Measurements from ENCODE around the gene MUC4.

The MUC4 gene

GRCh38 chr3:195746346-195746745 is 65.4 kb downstream of the MUC4 start:
- Histone ChIP-seq H3K4me1 (ENCODE audit: insufficient read depth, low read length) (peaks cover 7% of the 10 kb centered on the region), H3K9ac (ENCODE audit: low read depth, low read length) (no peak overlapping the region), H3K4me3 (ENCODE audit: low read depth in 1 of 2, low read length in 2 of 2) (no peak overlapping the region), H3K36me3 (ENCODE audit: insufficient read depth, low read length) (no peaks in the 10 kb centered on the region), H3K79me2 (ENCODE audit: insufficient read depth, low read length) (no peaks in the 10 kb centered on the region), H3K4me2 (ENCODE audit: insufficient read depth, low read length) (no peak overlapping the region), H3K27ac (ENCODE audit: low read length) (no peak overlapping the region), H3K27me3 (ENCODE audit: insufficient read depth, low read length, poor library complexity) (no peaks in the 10 kb centered on the region), H3K9me3 (ENCODE audit: insufficient read depth, low read length, severe bottlenecking) (no peaks in the 10 kb centered on the region), H2AFZ (ENCODE audit: low read depth, low read length) (no peak overlapping the region), H4K20me1 (ENCODE audit: insufficient read depth, low read length) (0 out of 2 replicates have a peak, but pooled peaks cover 2% of the 10 kb centered on the region)
- TF ChIP-seq EZH2 (IDR thresholded peaks at IDR 0.05; ENCODE audit: borderline replicate concordance, low read depth, low read length, severe bottlenecking) (no peak), CTCF (IDR thresholded peaks at IDR 0.05; ENCODE audit: borderline replicate concordance, extremely low read depth, low read length, poor library complexity, severe bottlenecking) (no peak)
- DNase-seq (no peak), ATAC-seq (ENCODE audit: insufficient read depth, low read depth) (no peak)

GRCh38 chr3:195744437-195744836 is 67.3 kb downstream of the MUC4 start:
- TF ChIP-seq CTCF (IDR thresholded peaks at IDR 0.05; ENCODE audit: borderline replicate concordance, extremely low read depth, low read length, poor library complexity, severe bottlenecking) (no peak), EZH2 (IDR thresholded peaks at IDR 0.05; ENCODE audit: borderline replicate concordance, low read depth, low read length, severe bottlenecking) (no peak)
- H4K20me1 ChIP-seq (ENCODE audit: insufficient read depth, low read length) = 0 out of 2 replicates have a peak, but pooled peaks cover 2% of the 10 kb centered on the region
- no peaks in the 10 kb centered on the region for H3K27me3 ChIP-seq (ENCODE audit: insufficient read depth, low read length, poor library complexity)
- H3K4me3 ChIP-seq (ENCODE audit: low read depth in 1 of 2, low read length in 2 of 2) = no peak overlapping the region
- DNase-seq (no peak), ATAC-seq (ENCODE audit: insufficient read depth, low read depth) (no peak)
- no peak overlapping the region for H3K9ac ChIP-seq (ENCODE audit: low read depth, low read length)
- H3K27ac ChIP-seq (ENCODE audit: low read length) = no peak overlapping the region
- H3K9me3 ChIP-seq (ENCODE audit: insufficient read depth, low read length, severe bottlenecking) = no peaks in the 10 kb centered on the region
- H3K36me3 ChIP-seq (ENCODE audit: insufficient read depth, low read length) = no peaks in the 10 kb centered on the region
- no peaks in the 10 kb centered on the region for H3K79me2 ChIP-seq (ENCODE audit: insufficient read depth, low read length)
- H3K4me1 ChIP-seq (ENCODE audit: insufficient read depth, low read length) = peaks cover 7% of the 10 kb centered on the region
- no peak overlapping the region for H3K4me2 ChIP-seq (ENCODE audit: insufficient read depth, low read length)
- no peak overlapping the region for H2AFZ ChIP-seq (ENCODE audit: low read depth, low read length)

GRCh38 chr3:195739561-195740111 is 72.1 kb downstream of the MUC4 start:
- DNase-seq = no peak
- Histone ChIP-seq H3K9ac (ENCODE audit: low read depth, low read length) (no peak overlapping the region), H3K4me1 (ENCODE audit: insufficient read depth, low read length) (no peaks in the 10 kb centered on the region), H3K27ac (ENCODE audit: low read length) (no peak overlapping the region), H3K79me2 (ENCODE audit: insufficient read depth, low read length) (no peaks in the 10 kb centered on the region), H3K4me2 (ENCODE audit: insufficient read depth, low read length) (no peak overlapping the region), H3K36me3 (ENCODE audit: insufficient read depth, low read length) (no peaks in the 10 kb centered on the region), H3K27me3 (ENCODE audit: insufficient read depth, low read length, poor library complexity) (peaks cover 15% of the 10 kb centered on the region), H3K4me3 (ENCODE audit: low read depth in 1 of 2, low read length in 2 of 2) (no peak overlapping the region), H4K20me1 (ENCODE audit: insufficient read depth, low read length) (0 out of 2 replicates have a peak, but pooled peaks cover 5% of the 10 kb centered on the region), H3K9me3 (ENCODE audit: insufficient read depth, low read length, severe bottlenecking) (no peaks in the 10 kb centered on the region), H2AFZ (ENCODE audit: low read depth, low read length) (no peak overlapping the region)
- no peak for TF ChIP-seq CTCF (IDR thresholded peaks at IDR 0.05; ENCODE audit: borderline replicate concordance, extremely low read depth, low read length, poor library complexity, severe bottlenecking)
- TF ChIP-seq EZH2 (IDR thresholded peaks at IDR 0.05; ENCODE audit: borderline replicate concordance, low read depth, low read length, severe bottlenecking) = no peak
- no peak for ATAC-seq (ENCODE audit: insufficient read depth, low read depth)

Data from DND-41 (cell line).